Measurements from ENCODE around the gene SYT8.

Gene SYT8

DNA sequence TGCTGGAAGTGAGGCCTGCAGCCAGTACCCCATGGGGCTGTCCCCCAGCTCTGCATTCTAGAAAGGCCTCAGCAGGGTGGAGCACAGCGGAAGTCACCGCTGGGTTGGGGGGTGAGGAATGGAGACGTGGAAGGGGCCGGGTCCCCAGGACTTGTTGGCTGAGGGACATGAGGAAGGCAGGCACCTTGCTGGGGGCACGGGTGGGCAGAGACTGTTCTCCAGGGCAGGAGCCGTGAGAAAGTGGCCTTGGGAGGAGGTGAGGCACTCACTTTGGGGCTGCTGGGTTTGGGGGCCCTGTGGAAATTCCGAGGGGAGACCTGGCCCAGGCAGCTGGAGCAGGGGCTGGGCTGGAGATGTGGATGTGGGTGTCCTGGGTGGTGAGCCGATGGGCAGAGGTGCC, 9.0 kb downstream of the SYT8 start:
- TF ChIP-seq, protein P1, sequence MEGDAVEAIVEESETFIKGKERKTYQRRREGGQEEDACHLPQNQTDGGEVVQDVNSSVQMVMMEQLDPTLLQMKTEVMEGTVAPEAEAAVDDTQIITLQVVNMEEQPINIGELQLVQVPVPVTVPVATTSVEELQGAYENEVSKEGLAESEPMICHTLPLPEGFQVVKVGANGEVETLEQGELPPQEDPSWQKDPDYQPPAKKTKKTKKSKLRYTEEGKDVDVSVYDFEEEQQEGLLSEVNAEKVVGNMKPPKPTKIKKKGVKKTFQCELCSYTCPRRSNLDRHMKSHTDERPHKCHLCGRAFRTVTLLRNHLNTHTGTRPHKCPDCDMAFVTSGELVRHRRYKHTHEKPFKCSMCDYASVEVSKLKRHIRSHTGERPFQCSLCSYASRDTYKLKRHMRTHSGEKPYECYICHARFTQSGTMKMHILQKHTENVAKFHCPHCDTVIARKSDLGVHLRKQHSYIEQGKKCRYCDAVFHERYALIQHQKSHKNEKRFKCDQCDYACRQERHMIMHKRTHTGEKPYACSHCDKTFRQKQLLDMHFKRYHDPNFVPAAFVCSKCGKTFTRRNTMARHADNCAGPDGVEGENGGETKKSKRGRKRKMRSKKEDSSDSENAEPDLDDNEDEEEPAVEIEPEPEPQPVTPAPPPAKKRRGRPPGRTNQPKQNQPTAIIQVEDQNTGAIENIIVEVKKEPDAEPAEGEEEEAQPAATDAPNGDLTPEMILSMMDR (IDR thresholded peaks at IDR 0.05) = no peak
- H3K4me3 ChIP-seq = no peak overlapping the region
- no peak for DNase-seq (ENCODE audit: low spot score)
- H3K27ac ChIP-seq = peak overlapping the region in 1 of 2 donors; percentile 37

DNA sequence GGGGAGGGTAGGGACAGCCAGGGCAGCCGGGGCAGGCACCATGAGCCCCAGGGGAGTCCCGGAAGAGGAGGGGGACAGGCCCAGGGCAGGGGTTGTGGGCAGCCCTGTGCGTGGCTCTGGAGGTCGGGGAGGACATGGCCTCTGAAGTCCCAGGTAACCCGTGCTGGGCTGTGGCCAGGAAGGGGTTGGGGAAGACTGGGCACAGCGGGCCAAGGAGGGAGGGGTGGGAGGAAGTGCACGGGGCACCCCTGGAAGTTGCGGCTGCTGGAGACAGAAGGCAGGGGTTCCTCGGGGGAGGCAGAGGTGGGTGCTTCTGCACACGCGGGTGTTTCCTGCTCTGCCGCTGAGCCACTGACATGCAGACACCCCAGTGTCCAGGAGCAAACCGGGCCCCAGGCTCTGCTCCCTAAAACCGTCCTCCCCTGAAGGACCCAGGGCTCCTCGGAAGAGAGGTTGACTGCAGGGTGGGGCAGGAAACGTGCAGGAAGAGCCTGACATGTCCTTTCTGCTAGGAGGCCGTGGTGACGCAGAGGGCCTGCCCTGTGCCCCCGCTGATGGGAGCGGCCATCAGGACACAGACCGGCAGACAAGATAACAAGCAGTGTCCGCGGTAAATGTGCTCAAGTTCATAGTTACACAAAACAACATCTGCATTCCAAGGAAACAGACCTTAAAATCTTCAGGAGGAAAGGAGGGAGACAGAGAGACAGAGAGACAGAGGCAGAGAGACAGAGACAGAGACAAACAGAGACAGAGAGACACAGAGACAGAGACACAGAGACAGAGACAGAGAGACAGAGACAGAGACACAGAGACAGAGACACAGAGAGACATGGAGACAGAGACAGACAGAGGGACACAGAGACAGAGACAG, 9.7 kb downstream of the SYT8 start:
- H3K4me3 ChIP-seq = no peak overlapping the region
- TF ChIP-seq, protein P1 (IDR thresholded peaks at IDR 0.05) = no peak
- peak overlapping the region in 1 of 2 donors; percentile 37 for H3K27ac ChIP-seq
- DNase-seq (ENCODE audit: low spot score) = no peak

DNA sequence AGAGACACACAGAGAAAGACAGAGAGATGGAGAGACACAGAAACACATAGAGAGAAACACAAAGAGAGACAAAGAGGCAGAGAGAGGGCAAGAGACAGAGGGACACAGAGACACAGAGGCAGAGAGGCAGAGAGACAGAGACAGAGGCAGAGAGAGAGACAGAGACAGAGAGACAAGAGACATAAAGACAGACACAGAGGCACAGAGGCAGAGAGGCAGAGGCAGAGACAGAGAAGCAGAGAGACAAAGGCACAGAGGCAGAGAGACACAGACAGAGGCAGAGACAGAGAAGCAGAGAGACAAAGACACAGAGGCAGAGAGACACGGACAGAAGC, 10.3 kb downstream of the SYT8 start:
- TF ChIP-seq, protein P1 (IDR thresholded peaks at IDR 0.05) = no peak
- Histone ChIP-seq H3K27ac (no peak overlapping the region), H3K4me3 (no peak overlapping the region)
- DNase-seq (ENCODE audit: low spot score) = no peak

DNA sequence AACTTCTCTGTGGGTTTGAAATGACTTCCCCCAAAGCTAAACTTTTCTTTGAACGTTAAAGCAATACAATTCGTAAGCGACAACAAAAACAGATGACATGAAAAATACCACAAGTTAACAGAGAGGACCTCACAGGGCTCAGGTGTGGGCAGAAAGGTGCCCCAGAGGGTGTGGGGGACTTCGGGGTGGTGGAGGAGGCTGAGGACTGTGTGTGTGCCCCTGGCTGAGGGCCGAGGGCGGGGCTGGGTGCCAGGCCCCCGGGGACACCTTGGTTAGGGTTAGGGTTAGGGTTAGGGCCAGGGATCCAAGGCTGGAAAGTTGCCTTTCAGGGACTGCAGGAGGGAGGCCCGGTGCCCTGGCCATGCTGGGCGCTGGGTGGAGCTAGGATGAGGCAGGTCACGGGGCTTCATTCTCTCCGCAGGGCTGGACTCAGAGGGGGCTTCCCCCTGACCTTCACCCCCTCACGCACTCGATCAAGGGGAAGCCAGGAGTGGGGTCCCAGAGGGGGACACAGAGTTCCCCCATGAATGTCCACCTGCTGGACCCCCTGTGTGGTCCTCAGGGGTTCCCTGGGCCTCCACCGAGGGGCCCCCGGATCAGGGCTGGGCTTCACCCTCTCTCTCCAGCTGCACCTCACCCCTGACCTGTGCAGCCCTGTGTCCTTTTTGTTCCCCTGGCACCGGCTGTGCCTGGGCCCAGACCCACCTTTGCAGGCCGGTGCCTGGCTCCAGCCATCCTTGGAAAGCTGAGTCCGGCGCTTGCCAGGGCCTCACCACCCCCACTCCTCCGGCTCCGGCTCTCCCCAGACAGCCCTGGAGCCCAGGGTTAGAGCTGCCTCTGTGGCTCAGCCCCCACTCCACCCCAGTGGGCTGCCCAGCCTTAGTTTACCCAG, 11.0 kb downstream of the SYT8 start:
- H3K4me3 ChIP-seq = no peak overlapping the region
- TF ChIP-seq, protein P1 (IDR thresholded peaks at IDR 0.05) = no peak
- no peak for DNase-seq (ENCODE audit: low spot score)
- H3K27ac ChIP-seq = no peak overlapping the region

DNA sequence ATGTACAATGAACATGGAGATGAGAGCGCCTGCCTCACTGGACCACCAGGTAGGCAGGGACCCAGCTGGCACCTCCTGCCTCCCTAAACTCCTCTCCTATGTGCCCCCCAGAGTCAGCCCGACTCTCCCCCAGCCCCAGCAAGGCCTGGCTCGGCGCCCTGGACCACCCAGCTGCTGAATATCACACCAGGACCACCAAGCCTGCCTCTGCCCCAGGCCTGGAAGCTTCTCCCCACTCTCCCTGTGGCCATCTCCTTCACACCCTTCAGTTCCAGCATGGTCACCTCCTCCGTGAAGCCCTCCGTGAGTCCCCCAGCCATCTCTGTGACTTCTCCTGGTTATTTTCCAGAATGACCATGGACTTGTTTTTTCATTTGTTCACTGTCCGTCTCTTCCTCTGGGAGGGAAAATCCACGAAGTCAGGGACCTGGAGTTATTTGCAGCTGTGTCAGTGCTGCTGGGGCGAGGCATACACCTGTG, 11.7 kb downstream of the SYT8 start:
- TF ChIP-seq, protein P1 (IDR thresholded peaks at IDR 0.05) = no peak
- H3K27ac ChIP-seq = no peak overlapping the region
- no peak overlapping the region for H3K4me3 ChIP-seq
- DNase-seq (ENCODE audit: low spot score) = no peak

DNA sequence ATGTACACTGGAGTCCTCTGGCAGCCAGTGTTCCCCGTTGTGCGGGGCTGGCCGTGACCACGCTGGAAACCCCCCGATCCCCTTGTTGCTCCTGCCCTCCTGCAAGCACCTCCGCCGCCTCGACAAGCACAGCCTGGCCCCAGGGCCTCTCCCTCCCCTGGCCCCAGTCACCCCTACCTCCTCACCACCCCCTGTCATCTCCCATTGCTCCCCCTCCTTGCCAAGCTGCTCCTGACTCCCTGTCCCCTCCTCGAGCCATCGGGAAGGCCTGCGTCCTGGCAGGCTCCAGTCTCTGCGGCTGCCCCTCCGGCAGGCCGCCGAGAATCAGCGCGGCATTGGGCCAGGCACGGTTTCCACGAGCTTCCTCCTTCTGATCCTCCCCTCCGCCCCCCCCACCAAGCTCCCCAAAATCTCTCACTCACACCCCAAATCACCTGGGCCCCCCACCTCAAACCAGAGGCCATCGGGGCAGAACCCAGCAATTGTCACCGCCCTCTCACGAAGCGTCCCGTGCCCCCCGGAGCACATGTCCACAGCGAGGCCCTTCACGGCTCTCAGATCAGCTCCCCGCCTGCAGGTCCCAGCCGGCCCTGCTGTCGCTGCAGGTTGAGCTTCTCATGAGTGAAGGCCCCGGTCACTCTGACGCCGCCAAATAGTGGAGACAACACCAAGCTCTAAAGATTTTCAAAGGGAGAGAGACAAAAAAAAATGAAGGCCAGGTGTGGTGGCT, 12.4 kb downstream of the SYT8 start:
- H3K27ac ChIP-seq = no peak overlapping the region
- DNase-seq (ENCODE audit: low spot score) = no peak
- no peak overlapping the region for H3K4me3 ChIP-seq
- TF ChIP-seq, protein P1 (IDR thresholded peaks at IDR 0.05) = no peak
